ENCODE results near the gene CDHR3. TPM values are rescaled to one million over a fixed set of nuclear protein-coding genes. Genes with fewer than 3 reads are reported as not detected.

CDHR3 gene
- 0.26 TPM in 1 of 2 replicates, not detected in the other for total RNA-seq (2014; rRNA removed; shearing (Covaris generic))

- Histone ChIP-seq H3K27ac (no peak within 1 kb of the TSS), H3K36me3 (no peaks in the 10 kb centered on the region), H3K27me3 (replicated peaks) (0 out of 2 replicates have a peak, but pooled peaks cover 3% of the 10 kb centered on the region), H3K9me3 (replicated peaks) (no peaks in the 10 kb centered on the region), H3K4me1 (replicated peaks) (no peaks in the 10 kb centered on the region), H3K4me3 (no peak within 1 kb of the TSS)
- DNase-seq (ENCODE audit: low read depth in 1 of 2, low spot score in 2 of 2), result no peak
These were observed at the start of gene CDHR3 for GRCh38 chr7:105963038-105963667. TSS of gene CDHR3 (plus strand) at chr7:105963264. CDS start at chr7:105963319, 55 bp downstream.

- H3K4me1 ChIP-seq (replicated peaks), result no peaks in the 10 kb centered on the region
- no peak overlapping the region for H3K27ac ChIP-seq
- H3K4me3 ChIP-seq, result no peak overlapping the region
- no peaks in the 10 kb centered on the region for H3K27me3 ChIP-seq (replicated peaks)
- H3K36me3 ChIP-seq, result no peaks in the 10 kb centered on the region
- DNase-seq (ENCODE audit: low read depth in 1 of 2, low spot score in 2 of 2), result no peak
- H3K9me3 ChIP-seq (replicated peaks), result no peaks in the 10 kb centered on the region
These were observed 49.1 kb upstream of the CDHR3 start for GRCh38 chr7:105913947-105914346.

DNA sequence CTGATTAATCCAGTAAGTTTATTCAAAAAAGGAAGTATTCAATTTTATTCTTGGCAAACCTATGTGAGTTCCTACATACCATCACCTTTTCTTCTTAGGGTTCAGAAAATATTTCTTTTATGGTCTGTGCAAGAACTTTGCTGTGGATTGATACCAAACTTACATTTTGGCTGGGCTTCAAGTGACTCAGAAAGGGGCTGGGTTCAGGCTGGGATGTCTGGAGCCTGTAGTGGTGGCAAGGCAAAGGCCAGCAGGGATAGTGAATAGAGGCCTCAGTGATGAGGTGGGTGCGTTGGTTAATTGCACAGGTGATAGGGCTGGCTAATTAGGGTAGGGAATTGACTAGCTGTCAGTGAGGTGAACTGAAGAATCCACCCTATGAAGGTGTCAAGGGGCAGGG is 46.5 kb upstream of the CDHR3 start:
- H3K9me3 ChIP-seq (replicated peaks), result no peaks in the 10 kb centered on the region
- no peak overlapping the region for H3K27ac ChIP-seq
- no peak for DNase-seq (ENCODE audit: low read depth in 1 of 2, low spot score in 2 of 2)
- H3K4me1 ChIP-seq (replicated peaks), result no peaks in the 10 kb centered on the region
- no peak overlapping the region for H3K4me3 ChIP-seq
- no peaks in the 10 kb centered on the region for H3K36me3 ChIP-seq
- no peaks in the 10 kb centered on the region for H3K27me3 ChIP-seq (replicated peaks)

- Histone ChIP-seq H3K9me3 (replicated peaks) (no peaks in the 10 kb centered on the region), H3K27me3 (replicated peaks) (no peaks in the 10 kb centered on the region), H3K4me3 (no peak overlapping the region), H3K27ac (no peak overlapping the region), H3K36me3 (no peaks in the 10 kb centered on the region), H3K4me1 (replicated peaks) (no peaks in the 10 kb centered on the region)
- no peak for DNase-seq (ENCODE audit: low read depth in 1 of 2, low spot score in 2 of 2)
These were observed 45.4 kb upstream of the CDHR3 start for GRCh38 chr7:105917659-105918058.

GRCh38 chr7:105920766-105921165 is 42.3 kb upstream of the CDHR3 start:
- no peaks in the 10 kb centered on the region for H3K36me3 ChIP-seq
- H3K4me3 ChIP-seq, result no peak overlapping the region
- no peak for DNase-seq (ENCODE audit: low read depth in 1 of 2, low spot score in 2 of 2)
- no peaks in the 10 kb centered on the region for H3K9me3 ChIP-seq (replicated peaks)
- H3K4me1 ChIP-seq (replicated peaks), result no peaks in the 10 kb centered on the region
- H3K27me3 ChIP-seq (replicated peaks), result no peaks in the 10 kb centered on the region
- H3K27ac ChIP-seq, result no peak overlapping the region

DNA sequence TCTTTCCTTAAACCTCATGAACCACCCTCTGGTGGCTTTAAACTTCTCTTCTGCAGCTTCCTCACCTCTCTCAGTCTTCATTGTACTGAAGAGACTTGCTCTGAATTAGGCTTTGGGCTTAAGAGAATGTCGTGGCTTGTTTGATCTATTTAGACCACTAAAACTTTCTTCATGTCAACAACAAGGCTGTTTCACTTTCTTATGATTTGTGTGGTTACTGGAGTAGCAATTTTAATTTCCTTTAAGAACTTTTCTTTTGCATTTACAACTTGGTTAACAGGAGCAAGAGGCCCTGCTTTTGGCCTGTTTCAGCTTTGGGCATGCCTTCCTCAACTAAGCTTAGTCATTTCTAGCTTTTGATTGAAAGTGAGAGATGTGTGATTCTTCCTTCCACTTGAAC is 38.1 kb upstream of the CDHR3 start:
- no peak overlapping the region for H3K4me3 ChIP-seq
- no peak overlapping the region for H3K27ac ChIP-seq
- no peaks in the 10 kb centered on the region for H3K4me1 ChIP-seq (replicated peaks)
- no peaks in the 10 kb centered on the region for H3K27me3 ChIP-seq (replicated peaks)
- no peaks in the 10 kb centered on the region for H3K36me3 ChIP-seq
- no peak for DNase-seq (ENCODE audit: low read depth in 1 of 2, low spot score in 2 of 2)
- H3K9me3 ChIP-seq (replicated peaks), result no peaks in the 10 kb centered on the region

DNA sequence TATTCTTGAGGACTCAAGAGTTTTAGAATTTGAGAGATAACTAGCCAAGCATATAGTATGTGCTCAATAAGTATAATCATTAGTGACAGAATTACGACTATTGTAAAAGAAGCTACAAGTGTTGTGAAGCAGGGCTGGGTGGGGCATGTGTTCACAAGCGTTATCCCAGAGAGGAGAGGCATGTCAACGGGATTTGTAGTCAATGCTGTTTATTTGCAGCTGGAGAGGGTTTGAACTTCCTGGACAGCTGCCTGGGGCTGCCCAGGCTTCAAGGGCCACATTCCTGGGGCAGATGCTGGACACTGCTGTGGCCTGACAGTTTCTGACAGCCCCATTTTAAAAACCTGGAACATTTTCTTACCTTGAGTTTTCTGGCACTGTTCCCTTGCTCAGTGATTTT is 36.9 kb upstream of the CDHR3 start:
- Histone ChIP-seq H3K36me3 (no peaks in the 10 kb centered on the region), H3K9me3 (replicated peaks) (no peaks in the 10 kb centered on the region), H3K27me3 (replicated peaks) (no peaks in the 10 kb centered on the region), H3K4me1 (replicated peaks) (no peaks in the 10 kb centered on the region), H3K27ac (no peak overlapping the region), H3K4me3 (no peak overlapping the region)
- DNase-seq (ENCODE audit: low read depth in 1 of 2, low spot score in 2 of 2), result no peak

DNA sequence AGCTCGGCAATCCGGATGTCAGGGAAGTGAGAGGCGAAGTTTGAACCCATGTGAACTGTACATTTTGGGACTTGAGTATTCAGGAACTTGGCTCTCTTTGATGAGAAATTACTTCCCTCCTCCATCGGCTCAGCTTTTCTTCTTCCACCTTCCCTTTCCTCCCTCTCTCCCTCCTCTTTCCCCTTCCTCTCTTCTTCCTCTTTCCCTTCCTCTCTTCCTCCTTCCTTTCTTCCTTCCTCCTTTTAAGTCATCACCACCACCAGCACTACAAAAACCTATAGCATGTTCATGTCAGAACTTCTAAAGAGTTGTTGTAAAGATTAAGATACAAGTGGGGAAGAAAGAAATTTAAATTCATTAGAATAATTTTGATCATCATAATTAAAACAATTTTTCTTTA is 31.9 kb upstream of the CDHR3 start:
- Histone ChIP-seq H3K9me3 (replicated peaks) (no peaks in the 10 kb centered on the region), H3K27ac (no peak overlapping the region), H3K27me3 (replicated peaks) (no peaks in the 10 kb centered on the region), H3K4me3 (no peak overlapping the region), H3K4me1 (replicated peaks) (peaks cover 7% of the 10 kb centered on the region; the same call in 1 of the 2 replicates), H3K36me3 (no peaks in the 10 kb centered on the region)
- DNase-seq (ENCODE audit: low read depth in 1 of 2, low spot score in 2 of 2), result no peak

GRCh38 chr7:105932835-105933477 is 30.1 kb upstream of the CDHR3 start:
- H3K27me3 ChIP-seq (replicated peaks), result no peaks in the 10 kb centered on the region

GRCh38 chr7:105934572-105935185 is 28.4 kb upstream of the CDHR3 start:
- DNase-seq (ENCODE audit: low read depth in 1 of 2, low spot score in 2 of 2), result no peak
- peaks cover 7% of the 10 kb centered on the region; the same call in 1 of the 2 replicates for H3K4me1 ChIP-seq (replicated peaks)
- H3K27me3 ChIP-seq (replicated peaks), result no peaks in the 10 kb centered on the region; the same call in 1 of the 2 replicates
- no peak overlapping the region for H3K27ac ChIP-seq
- no peaks in the 10 kb centered on the region for H3K9me3 ChIP-seq (replicated peaks)
- no peak overlapping the region for H3K4me3 ChIP-seq
- H3K36me3 ChIP-seq, result no peaks in the 10 kb centered on the region

More at GRCh38 chr7:105932835-105933477, 30.1 kb upstream of the CDHR3 start:
- no peak for DNase-seq (ENCODE audit: low read depth in 1 of 2, low spot score in 2 of 2)
- Histone ChIP-seq H3K27ac (no peak overlapping the region), H3K4me1 (replicated peaks) (peaks cover 7% of the 10 kb centered on the region; the same call in 1 of the 2 replicates), H3K9me3 (replicated peaks) (no peaks in the 10 kb centered on the region), H3K36me3 (no peaks in the 10 kb centered on the region), H3K4me3 (no peak overlapping the region)

- Histone ChIP-seq H3K4me3 (no peak overlapping the region), H3K4me1 (replicated peaks) (peaks cover 7% of the 10 kb centered on the region; the same call in 1 of the 2 replicates), H3K9me3 (replicated peaks) (no peaks in the 10 kb centered on the region)
These were observed 27.8 kb upstream of the CDHR3 start for GRCh38 chr7:105935250-105935649.

GRCh38 chr7:105937411-105937810 is 25.7 kb upstream of the CDHR3 start:
- no peak overlapping the region for H3K4me3 ChIP-seq
- no peak for DNase-seq (ENCODE audit: low read depth in 1 of 2, low spot score in 2 of 2)

More at GRCh38 chr7:105935250-105935649, 27.8 kb upstream of the CDHR3 start:
- DNase-seq (ENCODE audit: low read depth in 1 of 2, low spot score in 2 of 2), result no peak
- H3K36me3 ChIP-seq, result no peaks in the 10 kb centered on the region
- no peak overlapping the region for H3K27ac ChIP-seq
- no peaks in the 10 kb centered on the region; the same call in 1 of the 2 replicates for H3K27me3 ChIP-seq (replicated peaks)

DNA sequence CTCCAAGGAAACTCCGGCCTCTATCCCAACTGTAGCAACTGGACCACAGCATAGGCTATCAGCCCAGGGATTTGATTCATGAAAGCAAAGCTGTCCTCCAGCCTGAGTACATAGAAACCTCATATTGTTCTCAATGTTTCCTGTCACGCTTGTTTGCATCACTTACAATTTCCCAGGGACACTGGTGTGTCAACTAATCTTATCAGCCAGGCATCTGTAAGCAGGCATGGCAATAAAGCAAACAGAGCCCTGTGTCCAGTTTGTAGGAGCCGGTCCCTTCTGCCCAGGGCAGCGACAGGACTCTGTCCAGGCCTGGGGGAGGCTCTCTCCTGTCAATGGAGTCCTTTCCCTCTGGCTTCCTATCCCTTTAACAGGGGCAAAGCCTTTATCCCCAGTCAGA is 23.0 kb upstream of the CDHR3 start:
- H3K27me3 ChIP-seq (replicated peaks), result no peaks in the 10 kb centered on the region; the same call in 1 of the 2 replicates
- no peak overlapping the region for H3K4me3 ChIP-seq
- no peaks in the 10 kb centered on the region for H3K36me3 ChIP-seq
- H3K27ac ChIP-seq, result no peak overlapping the region
- DNase-seq (ENCODE audit: low read depth in 1 of 2, low spot score in 2 of 2), result no peak
- no peaks in the 10 kb centered on the region for H3K9me3 ChIP-seq (replicated peaks)
- H3K4me1 ChIP-seq (replicated peaks), result no peaks in the 10 kb centered on the region

More at GRCh38 chr7:105937411-105937810, 25.7 kb upstream of the CDHR3 start:
- Histone ChIP-seq H3K27ac (no peak overlapping the region), H3K27me3 (replicated peaks) (no peaks in the 10 kb centered on the region; the same call in 1 of the 2 replicates), H3K36me3 (no peaks in the 10 kb centered on the region), H3K9me3 (replicated peaks) (no peaks in the 10 kb centered on the region), H3K4me1 (replicated peaks) (peaks cover 6% of the 10 kb centered on the region; the same call in 1 of the 2 replicates)

GRCh38 chr7:105941596-105941995 is 21.5 kb upstream of the CDHR3 start:
- H3K36me3 ChIP-seq, result no peaks in the 10 kb centered on the region
- no peak overlapping the region for H3K27ac ChIP-seq
- no peak overlapping the region for H3K4me3 ChIP-seq
- no peaks in the 10 kb centered on the region for H3K4me1 ChIP-seq (replicated peaks)
- no peaks in the 10 kb centered on the region for H3K9me3 ChIP-seq (replicated peaks)
- H3K27me3 ChIP-seq (replicated peaks), result no peaks in the 10 kb centered on the region; the same call in 1 of the 2 replicates
- no peak for DNase-seq (ENCODE audit: low read depth in 1 of 2, low spot score in 2 of 2)

Data from SJSA1 (cell line).